HG03064 (cell line): ENCODE measurements around the gene MBIP.

Experiments
- ATAC-seq: cut with Tn5 transposase; IDR thresholded peaks from one replicate; pipeline ENCODE4 v1.9.1; 2021; ENCODE audit warnings: low read depth; ENCODE audit not compliant: unreplicated experiment

The MBIP gene

GRCh38 chr14:36315159-36315853 is 5.1 kb downstream of the MBIP start:
- ATAC-seq, result no peak

GRCh38 chr14:36313898-36314297 is 6.5 kb downstream of the MBIP start:
- ATAC-seq, result no peak

DNA sequence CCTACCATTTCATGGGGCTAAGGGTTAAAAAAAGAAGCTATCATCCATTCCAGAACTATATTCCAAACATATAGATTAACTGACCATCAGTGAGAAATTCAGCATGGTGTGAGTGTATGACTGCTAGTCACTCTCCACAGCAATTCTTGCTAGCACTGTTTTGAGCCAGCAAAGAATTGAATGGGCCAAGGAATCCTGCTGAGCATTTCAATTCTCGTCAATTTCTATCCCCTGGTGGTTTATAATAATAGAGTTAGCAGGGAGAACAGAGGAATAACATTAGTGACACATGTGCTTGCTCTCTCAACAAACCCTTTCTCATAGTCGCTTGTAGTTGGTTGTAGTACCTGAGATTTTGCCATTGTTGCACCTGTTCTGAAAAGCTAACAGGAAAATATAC is 7.2 kb downstream of the MBIP start:
- ATAC-seq, result no peak

DNA sequence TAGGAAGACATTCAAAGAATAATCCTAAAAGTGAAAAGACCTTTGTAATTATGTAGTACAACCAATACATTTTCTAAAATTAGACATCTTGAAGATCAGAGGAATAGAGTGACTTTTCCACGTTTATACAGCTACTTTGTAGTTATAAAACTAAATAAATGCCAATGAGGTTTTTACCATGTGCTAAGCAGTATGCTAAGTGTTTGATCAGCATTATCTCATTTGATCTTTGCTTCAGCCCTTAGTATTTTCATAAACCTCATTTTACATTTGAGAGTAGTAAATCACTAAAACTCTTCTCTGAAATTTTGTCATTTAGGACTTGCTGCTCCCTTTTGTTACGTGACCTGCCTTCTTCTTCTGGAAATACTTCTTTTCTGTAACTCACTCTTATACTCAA is 13.6 kb downstream of the MBIP start:
- ATAC-seq, result no peak

DNA sequence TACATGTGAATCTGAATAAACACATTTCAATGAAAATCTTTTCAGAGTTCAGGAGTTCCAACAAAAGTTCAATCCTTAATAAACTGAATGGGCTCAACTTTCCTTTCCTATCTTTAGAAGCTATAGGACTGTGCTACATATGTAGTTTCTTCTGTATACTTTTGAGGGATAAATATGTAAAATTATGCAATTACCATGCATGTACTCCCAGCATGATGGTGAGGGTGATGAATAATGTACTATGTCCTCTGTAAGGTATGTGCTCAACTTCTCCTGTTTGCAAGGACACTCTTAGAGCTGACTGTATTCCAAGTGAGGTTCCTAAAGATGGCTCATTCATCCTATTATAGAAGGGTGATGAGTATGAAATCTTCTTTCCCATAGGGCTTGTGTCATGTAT is 15.5 kb downstream of the MBIP start:
- no peak for ATAC-seq

DNA sequence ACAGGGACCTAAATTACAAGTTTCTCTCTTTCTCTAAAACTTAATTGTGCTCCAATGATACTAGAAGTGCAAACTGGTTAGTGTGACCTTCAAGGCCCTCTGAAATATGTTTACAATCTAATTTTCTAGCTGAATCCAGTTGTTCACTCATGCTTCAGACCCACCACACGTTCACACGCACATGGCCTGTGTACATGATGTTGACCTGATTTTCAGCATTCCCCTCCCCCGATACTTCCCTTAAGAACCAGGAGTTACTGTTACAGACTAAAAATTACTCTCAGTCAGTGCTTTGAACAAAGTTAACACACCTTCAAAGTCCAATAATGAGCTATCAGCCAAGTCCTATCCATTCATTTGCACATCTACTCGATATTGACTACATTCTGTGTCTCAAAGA is 16.5 kb downstream of the MBIP start:
- ATAC-seq, result no peak

GRCh38 chr14:36302823-36303222 is 17.6 kb downstream of the MBIP start:
- ATAC-seq, result no peak

DNA sequence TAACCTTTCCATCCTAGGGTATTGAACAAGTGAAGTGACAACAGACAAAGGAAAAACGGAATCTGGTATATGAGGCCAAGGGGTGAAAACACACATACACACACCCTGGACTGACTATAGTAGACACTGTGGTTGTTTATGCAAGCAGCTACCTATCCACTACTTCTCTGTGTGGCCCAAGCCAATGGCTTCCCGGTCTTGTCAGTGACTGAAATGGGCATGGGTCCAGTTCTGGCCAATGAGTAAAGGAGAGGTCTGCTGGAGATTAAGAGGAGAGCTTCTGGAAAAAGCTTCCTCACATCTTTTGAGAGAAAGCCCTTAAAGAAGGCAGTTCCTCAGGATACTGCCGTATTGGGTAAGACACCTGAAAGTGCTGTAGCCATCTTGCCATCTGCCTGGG is 19.3 kb downstream of the MBIP start:
- no peak for ATAC-seq

GRCh38 chr14:36300337-36300736 is 20.1 kb downstream of the MBIP start:
- no peak for ATAC-seq

GRCh38 chr14:36295642-36296627 is 24.5 kb downstream of the MBIP start:
- no peak for ATAC-seq

DNA sequence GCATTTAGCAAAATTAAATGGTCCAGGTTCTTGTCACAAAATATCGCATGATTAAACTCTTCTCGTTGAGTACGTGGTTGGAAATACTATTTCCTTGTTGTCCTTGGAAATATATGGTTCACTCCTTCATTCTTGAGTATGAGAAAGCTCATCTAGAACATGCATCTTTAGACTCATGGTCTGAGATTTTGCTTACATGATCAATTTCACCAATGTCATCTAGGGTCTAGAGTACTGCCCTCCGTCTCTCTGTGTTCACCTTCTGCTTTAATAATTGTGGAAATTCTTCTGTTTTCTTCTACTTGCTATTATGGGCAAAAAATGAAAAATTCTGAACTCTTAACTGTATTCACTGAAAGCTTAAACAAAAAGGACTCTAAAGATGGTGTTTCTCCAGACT is 25.9 kb downstream of the MBIP start:
- no peak for ATAC-seq

DNA sequence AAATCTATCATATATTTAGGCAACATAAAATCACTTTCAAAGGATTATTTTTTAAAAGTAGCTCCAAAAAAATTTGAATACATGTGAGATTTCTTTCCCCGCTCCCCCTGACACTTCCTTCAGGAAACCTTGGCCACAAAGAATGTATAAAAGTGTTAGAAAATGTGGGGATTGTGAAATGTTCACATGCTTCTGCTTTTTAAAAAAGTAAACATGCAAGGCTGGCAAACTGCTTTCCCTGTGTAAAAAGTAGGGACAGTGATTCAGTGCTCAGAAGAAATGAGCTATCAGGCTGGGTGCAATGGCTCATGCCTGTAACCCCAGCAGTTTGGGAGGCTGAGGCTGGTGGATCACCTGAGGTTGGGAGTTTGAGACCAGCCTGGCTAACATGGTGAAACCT is 26.6 kb downstream of the MBIP start:
- no peak for ATAC-seq

DNA sequence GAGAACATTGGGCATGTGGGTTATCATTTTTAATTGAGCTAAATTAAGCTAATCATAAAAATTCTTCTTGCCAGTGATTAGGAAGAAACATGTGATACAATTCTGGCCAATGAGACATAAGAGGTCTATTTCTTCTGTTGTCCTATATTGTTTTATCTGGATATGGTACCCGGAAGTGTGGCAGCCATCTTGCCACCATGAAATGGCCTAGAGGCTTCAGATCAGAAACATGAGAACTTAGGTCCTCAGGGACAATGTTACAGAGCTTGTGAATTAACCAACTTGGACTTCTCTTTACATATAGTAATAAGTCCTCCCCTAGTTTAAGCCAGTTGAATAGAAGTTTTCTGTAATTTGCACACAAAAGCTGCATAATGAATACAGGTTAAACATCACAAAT is 30.5 kb downstream of the MBIP start:
- no peak for ATAC-seq

DNA sequence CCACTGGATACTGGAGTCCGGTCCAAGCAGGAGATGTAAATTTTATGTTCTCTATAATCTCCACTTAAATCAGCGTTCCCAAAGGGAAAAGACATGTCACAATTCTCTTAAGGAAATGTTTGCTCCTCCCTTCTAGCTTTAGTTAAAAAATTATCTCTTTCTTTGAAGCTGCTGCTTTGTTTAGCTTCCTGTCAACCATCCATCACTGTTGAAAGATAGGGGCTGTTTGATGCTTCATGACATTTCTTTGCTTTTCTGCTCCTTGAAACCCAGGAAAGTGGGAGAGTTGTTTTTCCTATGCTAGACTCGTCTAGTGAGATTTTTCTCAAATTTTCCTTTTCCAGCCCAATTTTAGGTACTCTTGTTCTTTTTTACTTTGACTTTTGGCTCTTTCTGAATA is 31.9 kb downstream of the MBIP start:
- ATAC-seq, result no peak

DNA sequence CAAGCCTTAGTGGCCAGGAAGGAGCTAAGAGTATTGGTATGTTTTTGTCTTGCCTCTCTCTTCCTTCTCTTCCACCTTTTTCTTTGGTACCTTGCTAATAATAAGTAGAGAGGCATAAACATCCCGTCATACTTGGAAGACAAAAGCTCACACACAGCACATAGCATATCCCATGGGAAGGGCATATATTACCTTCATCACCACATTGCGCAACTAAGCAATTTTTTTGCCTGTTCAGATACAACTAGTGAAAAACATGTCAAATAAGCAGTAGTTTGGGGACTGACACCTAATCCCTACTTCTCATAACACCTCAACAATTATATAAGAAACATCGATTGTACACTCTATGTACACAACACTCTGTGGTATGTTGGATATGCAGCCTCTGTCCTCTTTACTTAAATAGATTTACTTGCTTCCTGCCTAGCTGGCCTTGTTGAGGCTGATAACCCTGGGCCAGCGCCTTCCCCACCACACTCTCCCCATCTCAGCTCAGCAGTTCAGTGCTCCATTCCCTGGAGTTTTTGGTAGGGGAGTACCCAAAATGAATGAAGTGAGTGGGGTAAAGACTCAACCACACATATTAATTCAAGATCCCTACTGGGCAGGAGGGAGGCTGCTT is 35.4 kb downstream of the MBIP start:
- ATAC-seq, result no peak

DNA sequence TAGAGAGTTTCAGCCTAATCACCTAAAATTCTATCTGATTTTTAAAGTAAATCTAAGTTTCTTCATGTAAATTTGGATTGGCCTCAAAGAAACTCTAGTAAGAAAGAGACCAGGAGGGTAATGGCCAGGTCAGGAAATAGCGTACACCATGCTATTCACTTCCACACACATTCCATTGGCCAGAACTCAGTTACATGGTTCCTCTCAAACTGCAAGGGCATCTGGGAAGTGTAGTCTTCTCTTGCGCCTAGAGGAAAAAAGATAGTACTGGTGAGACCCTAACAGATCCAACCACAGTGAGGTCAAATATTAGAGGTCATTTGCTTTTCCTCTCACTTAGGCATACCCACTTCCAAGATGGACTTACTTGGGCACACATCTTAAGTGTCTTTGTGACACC is 39.1 kb downstream of the MBIP start:
- ATAC-seq, result no peak

- no peak for ATAC-seq
These were observed 40.9 kb downstream of the MBIP start for GRCh38 chr14:36279306-36280190.

GRCh38 chr14:36275741-36276140 is 44.7 kb downstream of the MBIP start:
- ATAC-seq, result no peak

- no peak for ATAC-seq
These were observed 48.2 kb downstream of the MBIP start for GRCh38 chr14:36271939-36272907.
